Right lobe of liver (tissue), 6 donors: ENCODE results near the gene CEP76. TPM values are rescaled to one million over a fixed set of nuclear protein-coding genes. Genes with fewer than 3 reads are reported as not detected.
A peak's percentile ranks its signal among the peaks of the same experiment; 100 is the strongest.

Source experiments
- ATAC-seq, 4 donors: fragments of 200-7000 bp; cut with Tn5 transposase; one replicate each; pipeline ENCODE4 v1.9.1; 2020; ENCODE audit warnings: mild to moderate bottlenecking in 4 of 4, moderate library complexity in 4 of 4
- DNase-seq, 3 donors: peaks; one replicate each; pipeline ENCODE4 v3.0.0-alpha.2; 2020
- H3K27ac ChIP-seq, 3 donors: fragments of 200-600 bp; one replicate each; pipeline ENCODE4 v1.8.0; 2022
- H3K27me3 ChIP-seq, 2 donors: fragments of 200-600 bp; one replicate each; pipeline ENCODE4 v1.8.0; 2022
- H3K36me3 ChIP-seq, 4 donors: fragments of 200-600 bp; sonication (generic) in 1 of 4; one replicate each; pipeline versions ENCODE4 v1.5.1 to v1.8.0; 2017 to 2022; ENCODE audit warnings: control low read depth in 1 of 4
- H3K4me1 ChIP-seq, 4 donors: fragments of 200-600 bp; sonication (generic) in 1 of 4; one replicate each; pipeline versions ENCODE4 v1.5.1 to v1.8.0; 2017 to 2022; ENCODE audit warnings: control low read depth in 1 of 4
- H3K4me3 ChIP-seq, 3 donors: fragments of 200-600 bp; one replicate each; pipeline ENCODE4 v1.8.0; 2022
- H3K9me3 ChIP-seq, 4 donors: fragments of 200-600 bp; sonication (generic) in 1 of 4; one replicate each; pipeline versions ENCODE4 v1.5.1 to v1.8.0; 2017 to 2022; ENCODE audit warnings: control low read depth in 1 of 4
- CTCF ChIP-seq, 4 donors: fragments of 200-600 bp in 3 of 4; fragments of 450-650 bp in 1 of 4; IDR thresholded peaks; one replicate each; pipeline versions ENCODE4 v1.5.1 to v1.8.0; 2016 to 2022; ENCODE audit warnings: antibody characterized with exemption in 4 of 4, mild to moderate bottlenecking in 2 of 4
- POLR2A ChIP-seq: fragments of 450-650 bp; IDR thresholded peaks from one replicate; pipeline ENCODE4 v1.6.1; 2017; ENCODE audit warnings: antibody characterized with exemption, mild to moderate bottlenecking
- WGBS: methylation state at CpG from one replicate; pipeline ENCODE4 v1.1.6; 2018; ENCODE audit warnings: low coverage, low lambda C conversion rate; ENCODE audit not compliant: insufficient coverage; ENCODE audit errors: missing lambda C conversion rate; 5-methylcytosine and 5-hydroxymethylcytosine counted together
- intact Hi-C, 2 donors: fragments of 100-400 bp; cut with DNase I; formaldehyde crosslinking; loops; one replicate each; pipeline versions ENCODE4 v1.11.2 to v1.14.1; 2022
- total RNA-seq, 6 experiments: library from RNA; depleted of rRNA in 2 of 6; stranded (reverse); fragments of >200 nt in 2 of 6; fragmentation: NEBNext Ultra II Directional in 3 of 6; extraction: Animal tissue kit (Norgen Biotek cat#: 25700) in 3 of 6; gene quantifications; one replicate each; pipeline versions ENCODE4 v1.1.0 to v1.2.4, GENCODE V29; 2016 to 2023
- donor health status: DM: no; HTN: yes; CAD: no.
- donor health status: DM: no; HTN: no; CAD: no.
- donor health status: DM: no; HTN: no; CAD: no.
- donor health status: DM: no; HTN: yes; CAD: no.
- donor health status: DM: no; HTN: yes; CAD: no.

CEP76 gene
- total RNA-seq, 6 experiments from 2014 or later: 2.1 to 5.6 (median 3.7) TPM

GRCh38 chr18:12639990-12640880 is 62.3 kb downstream of the CEP76 start:
- no peaks in the 10 kb centered on the region for H3K27me3 ChIP-seq
- no peaks in the 10 kb centered on the region for H3K36me3 ChIP-seq
- H3K9me3 ChIP-seq: no peaks in the 10 kb centered on the region
- peak in 3 of 4 donors; percentile 71 to 89 (median 89) for ATAC-seq
- no peak overlapping the region for H3K27ac ChIP-seq
- TF ChIP-seq POLR2A: no peak
- TF ChIP-seq CTCF (IDR thresholded peaks at IDR 0.05): no peak
- no peak overlapping the region for H3K4me3 ChIP-seq
- intact Hi-C loops: loop anchor here in 1 of 2 donors (10.0 kb wide), 1 partner anchor 85 kb away; no protein-coding TSS in a partner anchor
- no peaks in the 10 kb centered on the region for H3K4me1 ChIP-seq
- no peak for DNase-seq
- 46% methylated on average over 5 of the region's 5 CpGs for WGBS

GRCh38 chr18:12638644-12639124 is 63.8 kb downstream of the CEP76 start:
- Histone ChIP-seq H3K27ac (no peak overlapping the region), H3K9me3 (no peaks in the 10 kb centered on the region), H3K4me1 (no peaks in the 10 kb centered on the region), H3K27me3 (no peaks in the 10 kb centered on the region), H3K4me3 (no peak overlapping the region), H3K36me3 (no peaks in the 10 kb centered on the region)
- ATAC-seq (no peak), DNase-seq (no peak)
- intact Hi-C loops: no loop called here
- no peak for TF ChIP-seq POLR2A
- no peak for TF ChIP-seq CTCF (IDR thresholded peaks at IDR 0.05)
- WGBS: 46% methylated on average over 2 of the region's 3 CpGs

- ATAC-seq: no peak
- intact Hi-C loops: no loop called here
Observed at GRCh38 chr18:12637901-12638643, 64.5 kb downstream of the CEP76 start.

DNA sequence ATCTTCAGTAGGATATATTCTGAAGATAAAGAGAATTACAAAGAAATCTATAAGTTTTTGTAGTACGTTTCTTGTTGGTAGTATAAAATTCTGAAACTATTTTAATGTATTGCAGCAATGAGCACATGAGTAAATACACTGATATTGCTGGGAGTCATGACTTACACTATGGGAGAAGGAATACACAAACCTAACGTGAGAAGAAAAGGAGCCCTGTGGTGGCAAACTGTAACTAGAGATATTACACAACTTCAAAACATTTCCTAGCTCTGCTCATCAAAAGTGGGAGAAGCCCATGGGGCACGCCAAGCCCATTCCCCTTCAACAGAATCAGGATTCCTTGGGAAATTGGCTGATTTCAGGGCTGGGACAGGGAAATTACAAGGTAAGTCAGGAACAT is 65.1 kb downstream of the CEP76 start:
- no peak for DNase-seq
- 60% methylated on average over 3 of the region's 3 CpGs for WGBS
- Histone ChIP-seq H3K4me3 (no peak overlapping the region), H3K9me3 (no peaks in the 10 kb centered on the region), H3K27ac (no peak overlapping the region), H3K27me3 (no peaks in the 10 kb centered on the region), H3K4me1 (no peaks in the 10 kb centered on the region), H3K36me3 (no peaks in the 10 kb centered on the region)
- no peak for ATAC-seq
- no peak for TF ChIP-seq POLR2A
- no peak for TF ChIP-seq CTCF (IDR thresholded peaks at IDR 0.05)
- intact Hi-C loops: no loop called here

More at GRCh38 chr18:12637901-12638643, 64.5 kb downstream of the CEP76 start:
- DNase-seq: no peak
- TF ChIP-seq CTCF (IDR thresholded peaks at IDR 0.05) (no peak), POLR2A (no peak)
- Histone ChIP-seq H3K36me3 (no peaks in the 10 kb centered on the region), H3K4me1 (no peaks in the 10 kb centered on the region), H3K9me3 (no peaks in the 10 kb centered on the region), H3K27ac (no peak overlapping the region), H3K4me3 (no peak overlapping the region), H3K27me3 (no peaks in the 10 kb centered on the region)
- WGBS: 88% methylated on average over 1 of the region's 4 CpGs
